ENCODE measurements around the gene NACA.

NACA gene

DNA sequence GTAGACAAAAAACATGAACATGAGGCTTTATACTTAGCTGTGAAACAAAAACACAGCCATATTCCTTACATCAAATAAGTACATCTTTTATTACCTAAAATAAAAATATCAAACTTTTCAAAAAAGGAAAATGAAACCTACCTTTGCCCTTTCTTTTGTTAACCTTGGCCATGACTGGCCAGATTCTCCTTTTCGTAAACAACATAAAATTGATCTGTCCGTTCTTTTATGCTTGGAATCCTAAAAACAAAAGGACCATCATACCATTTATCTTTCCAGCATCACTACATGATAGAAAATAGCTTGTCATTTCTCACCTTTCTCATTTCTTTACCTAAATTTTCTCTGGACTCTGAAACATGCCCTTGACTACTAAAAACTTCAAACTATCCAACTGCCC lies 53.5 kb downstream of the NACA start:
- TF ChIP-seq CTCF (conservative IDR thresholded peaks at IDR 0.05; ENCODE audit: low read depth), result no peak
- no peak for DNase-seq (ENCODE audit: low spot score)
- CTCF ChIA-PET, result interaction anchor here (0.7 kb wide), 1 partner anchor 628 kb away, joined by 5 read pairs; no protein-coding TSS in a partner anchor
- POLR2A ChIA-PET (ENCODE audit: low non-redundant PET), result no interaction called here
- H3K27ac ChIP-seq, result no peak overlapping the region

DNA sequence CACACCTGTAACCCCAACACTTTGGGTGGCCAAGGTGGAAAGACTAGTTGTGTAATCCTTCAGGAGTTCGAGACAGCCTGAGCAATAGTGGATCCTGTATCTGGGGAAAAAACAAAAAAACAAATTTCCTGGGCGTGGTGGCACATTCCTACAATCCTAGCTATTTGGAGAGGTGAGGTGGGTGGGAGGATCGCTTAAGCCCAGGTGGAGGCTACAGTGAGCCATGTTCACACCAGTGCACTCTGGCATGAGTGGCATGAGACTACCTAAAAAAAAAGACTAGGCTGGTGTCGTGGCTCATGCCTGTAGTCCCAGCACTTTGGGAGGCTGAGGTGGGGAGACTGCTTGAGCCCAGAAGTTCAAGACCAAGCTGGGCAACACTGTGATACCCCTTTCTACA lies 54.3 kb downstream of the NACA start:
- TF ChIP-seq CTCF (conservative IDR thresholded peaks at IDR 0.05; ENCODE audit: low read depth), result no peak
- peak overlapping the region; percentile 46 for H3K27ac ChIP-seq
- DNase-seq (ENCODE audit: low spot score), result no peak
- ChIA-PET POLR2A (ENCODE audit: low non-redundant PET) (no interaction called here), CTCF (interaction anchor here (0.7 kb wide), 2 partner anchors 265 to 629 kb away, joined by 3 to 5 read pairs; no protein-coding TSS in a partner anchor)

DNA sequence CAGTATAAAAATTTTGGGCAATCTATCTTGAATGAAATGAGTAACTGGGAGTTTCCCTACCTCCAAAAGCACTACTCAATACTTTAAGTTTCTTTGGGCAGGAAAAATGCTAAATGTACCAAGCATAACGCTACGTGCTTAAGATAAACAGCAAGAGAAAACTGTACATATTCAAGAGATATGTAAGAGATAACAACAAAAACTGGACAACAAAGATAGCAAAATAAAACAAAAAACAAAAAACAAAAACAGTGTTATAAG lies 57.0 kb downstream of the NACA start:
- POLR2A ChIA-PET (ENCODE audit: low non-redundant PET), result interaction anchor here (1.4 kb wide), 1 partner anchor 10 kb away, joined by 3 read pairs; no protein-coding TSS in a partner anchor
- H3K27ac ChIP-seq, result peak overlapping the region; percentile 63
- DNase-seq (ENCODE audit: low spot score), result no peak
- TF ChIP-seq CTCF (conservative IDR thresholded peaks at IDR 0.05; ENCODE audit: low read depth), result no peak
- CTCF ChIA-PET, result no interaction called here
